IMR-90 (cell line): ENCODE results near the gene RELN. TPM values are rescaled to one million over a fixed set of nuclear protein-coding genes. Genes with fewer than 3 reads are reported as not detected.

Experiments
- ATAC-seq: fragments of 200-7000 bp; cut with Tn5 transposase; 2 replicates; pipeline ENCODE4 v1.9.1; 2020; ENCODE audit warnings: low read depth, mild to moderate bottlenecking, moderate library complexity
- BruUV-seq: library from RNA; stranded (reverse); fragments of 400-500 nt; replicated peaks from 2 replicates; lab custom pipeline; 2021; lab: Mats Ljungman, UMichigan
- CTCF ChIA-PET: fragments of 300-600 bp; formaldehyde crosslinking; extraction: SDS; loops from one replicate; lab custom pipeline; 2021; ENCODE audit warnings: antibody characterized with exemption; lab: Yijun Ruan, JAX
- POLR2A ChIA-PET: fragments of 300-600 bp; sonication (Branson Sonifier 250); formaldehyde crosslinking; loops from one replicate; lab custom pipeline; 2022; ENCODE audit warnings: antibody characterized with exemption; ENCODE audit not compliant: unreplicated experiment; lab: Charles Lee
- DNase-seq: peaks from one replicate; pipeline ENCODE4 v3.0.0; 2013
- H2AFZ ChIP-seq: replicated peaks from 2 replicates; pipeline ENCODE3; 2013; ENCODE audit warnings: low read length, mild to moderate bottlenecking; ENCODE audit not compliant: poor library complexity
- H2AK5ac ChIP-seq: 2 replicates; pipeline ENCODE4 v1.6.1; 2013; ENCODE audit warnings: low read depth, low read length, inconsistent platforms
- H2AK9ac ChIP-seq: replicated peaks from 2 replicates; pipeline ENCODE3; 2013; ENCODE audit warnings: mild to moderate bottlenecking, low read depth, low read length, moderate library complexity; ENCODE audit not compliant: poor library complexity
- H2BK120ac ChIP-seq: 2 replicates; pipeline ENCODE4 v1.6.1; 2013; ENCODE audit warnings: low read depth, low read length, inconsistent platforms
- H2BK15ac ChIP-seq: 3 replicates; pipeline ENCODE4 v1.6.1; 2013; ENCODE audit warnings: low read depth, low read length, inconsistent platforms
- H2BK20ac ChIP-seq: 2 replicates; pipeline ENCODE4 v1.6.1; 2013; ENCODE audit warnings: low read depth, mild to moderate bottlenecking, inconsistent platforms, low read length, moderate library complexity
- H2BK5ac ChIP-seq: 2 replicates; pipeline ENCODE4 v1.6.1; 2013; ENCODE audit warnings: mild to moderate bottlenecking, low read depth, low read length, inconsistent platforms; ENCODE audit not compliant: poor library complexity, severe bottlenecking
- H3K14ac ChIP-seq: replicated peaks from 2 replicates; pipeline ENCODE4 v1.6.1; 2013; ENCODE audit warnings: low read depth, low read length, inconsistent platforms
- H3K18ac ChIP-seq: 2 replicates; pipeline ENCODE4 v1.6.1; 2013; ENCODE audit warnings: low read depth, low read length, control low read depth
- H3K23ac ChIP-seq: 2 replicates; pipeline ENCODE4 v1.6.1; 2013; ENCODE audit warnings: low read depth, low read length, inconsistent platforms
- H3K27ac ChIP-seq: 2 replicates; pipeline ENCODE4 v1.5.1; 2013; ENCODE audit warnings: mild to moderate bottlenecking, control low read depth, low read length; ENCODE audit not compliant: insufficient read depth
- H3K27me3 ChIP-seq: 2 replicates; pipeline ENCODE4 v1.6.1; 2013; ENCODE audit warnings: low read length; ENCODE audit not compliant: control insufficient read depth, insufficient read depth
- H3K36me3 ChIP-seq: 2 replicates; pipeline ENCODE4 v1.6.1; 2013; ENCODE audit warnings: low read length, mixed read lengths; ENCODE audit not compliant: control insufficient read depth, insufficient read depth
- H3K4ac ChIP-seq: 2 replicates; pipeline ENCODE4 v1.6.1; 2013; ENCODE audit warnings: low read depth, low read length, inconsistent platforms
- H3K4me1 ChIP-seq: 2 replicates; pipeline ENCODE4 v1.6.1; 2013; ENCODE audit warnings: low read length, mixed read lengths; ENCODE audit not compliant: control insufficient read depth, insufficient read depth
- H3K4me2 ChIP-seq: 2 replicates; pipeline ENCODE4 v1.6.1; 2013; ENCODE audit warnings: low read depth, mild to moderate bottlenecking, control low read depth, low read length, moderate library complexity
- H3K4me3 ChIP-seq: 2 replicates; pipeline ENCODE4 v1.5.1; 2013; ENCODE audit warnings: low read depth, mild to moderate bottlenecking, control low read depth, low read length, moderate library complexity; ENCODE audit not compliant: insufficient read depth
- H3K56ac ChIP-seq: 2 replicates; pipeline ENCODE4 v1.6.1; 2013; ENCODE audit warnings: low read length, inconsistent platforms; ENCODE audit not compliant: insufficient read depth; ENCODE audit errors: extremely low read depth
- H3K79me1 ChIP-seq, 2 experiments: 2 replicates each; pipeline ENCODE4 v1.6.1; 2013; ENCODE audit warnings: low read length in 2 of 2, inconsistent platforms in 1 of 2, low read depth in 1 of 2
- H3K9ac ChIP-seq: 2 replicates; pipeline ENCODE4 v1.6.1; 2013; ENCODE audit warnings: low read depth, low read length, control low read depth
- H3K9me1 ChIP-seq: 2 replicates; pipeline ENCODE4 v1.6.1; 2013; ENCODE audit warnings: low read length, inconsistent platforms; ENCODE audit not compliant: insufficient read depth
- H3K9me3 ChIP-seq: 2 replicates; pipeline ENCODE4 v1.6.1; 2013; ENCODE audit warnings: low read length; ENCODE audit not compliant: control insufficient read depth, insufficient read depth
- H4K20me1 ChIP-seq: 2 replicates; pipeline ENCODE4 v1.6.1; 2013; ENCODE audit warnings: low read length, inconsistent platforms; ENCODE audit not compliant: insufficient read depth
- H4K5ac ChIP-seq: 2 replicates; pipeline ENCODE4 v1.6.1; 2013; ENCODE audit warnings: mild to moderate bottlenecking, low read depth, low read length, control low read depth
- H4K8ac ChIP-seq, 2 experiments: 2 replicates each; pipeline ENCODE4 v1.6.1; 2013; ENCODE audit warnings: low read depth in 2 of 2, low read length in 2 of 2, control low read depth in 1 of 2, inconsistent platforms in 1 of 2
- H4K91ac ChIP-seq: 2 replicates; pipeline ENCODE4 v1.6.1; 2013; ENCODE audit warnings: low read depth, low read length, inconsistent platforms; ENCODE audit not compliant: insufficient read depth
- BHLHE40 ChIP-seq: fragments of 150-350 bp; IDR thresholded peaks from 2 replicates; pipeline ENCODE4 v1.6.1; 2016; ENCODE audit warnings: mild to moderate bottlenecking, low read depth, low read length
- CEBPB ChIP-seq: IDR thresholded peaks from 2 replicates; pipeline ENCODE4 v1.6.1; 2012; ENCODE audit warnings: low read depth, low read length, improper control_type of control experiment
- CHD1 ChIP-seq: IDR thresholded peaks from 2 replicates; pipeline ENCODE4 v1.6.1; 2012; ENCODE audit warnings: low read depth, low read length, improper control_type of control experiment
- CTCF ChIP-seq: conservative IDR thresholded peaks from 2 replicates; pipeline ENCODE4 v1.5.1; 2012; ENCODE audit warnings: mild to moderate bottlenecking, low read depth, low read length, improper control_type of control experiment
- ELK1 ChIP-seq: fragments of 150-350 bp; IDR thresholded peaks from 2 replicates; pipeline ENCODE4 v1.6.1; 2016; ENCODE audit warnings: low read depth, mild to moderate bottlenecking, low read length, moderate library complexity, borderline replicate concordance
- FOS ChIP-seq: fragments of 150-350 bp; IDR thresholded peaks from 2 replicates; pipeline ENCODE4 v1.6.1; 2016; ENCODE audit warnings: low read depth, low read length
- MAFK ChIP-seq: IDR thresholded peaks from 2 replicates; pipeline ENCODE4 v1.6.1; 2012; ENCODE audit warnings: low read depth, low read length, improper control_type of control experiment
- MAZ ChIP-seq: IDR thresholded peaks from 2 replicates; pipeline ENCODE4 v1.6.1; 2012; ENCODE audit warnings: low read depth, mild to moderate bottlenecking, low read length, improper control_type of control experiment, moderate library complexity, borderline replicate concordance
- MXI1 ChIP-seq: IDR thresholded peaks from 2 replicates; pipeline ENCODE4 v1.6.1; 2012; ENCODE audit warnings: low read depth, mild to moderate bottlenecking, low read length, moderate library complexity, borderline replicate concordance
- NFE2L2 ChIP-seq: fragments of 150-350 bp; IDR thresholded peaks from 2 replicates; pipeline ENCODE4 v1.6.1; 2016; ENCODE audit warnings: low read depth, mild to moderate bottlenecking, low read length
- POLR2A ChIP-seq: IDR thresholded peaks from 2 replicates; pipeline ENCODE4 v1.6.1; 2012; ENCODE audit warnings: mild to moderate bottlenecking, low read depth, low read length
- RAD21 ChIP-seq: IDR thresholded peaks from 2 replicates; pipeline ENCODE4 v1.6.1; 2012; ENCODE audit warnings: low read length, improper control_type of control experiment
- RCOR1 ChIP-seq: IDR thresholded peaks from 2 replicates; pipeline ENCODE4 v1.6.1; 2012; ENCODE audit warnings: mild to moderate bottlenecking, low read length, improper control_type of control experiment; ENCODE audit not compliant: insufficient replicate concordance
- RFX5 ChIP-seq: IDR thresholded peaks from 2 replicates; pipeline ENCODE4 v1.8.0; 2012; ENCODE audit warnings: low read depth, mild to moderate bottlenecking, low read length, moderate library complexity
- SMC3 ChIP-seq: fragments of 150-350 bp; IDR thresholded peaks from 2 replicates; pipeline ENCODE4 v1.6.1; 2016; ENCODE audit warnings: low read depth, mild to moderate bottlenecking, antibody characterized with exemption, low read length, moderate library complexity
- USF2 ChIP-seq: fragments of 150-350 bp; IDR thresholded peaks from 2 replicates; pipeline ENCODE4 v1.6.1; 2017; ENCODE audit warnings: mild to moderate bottlenecking, antibody characterized with exemption, low read length, low read depth
- WGBS, 2 experiments: methylation state at CpG; one replicate each; pipeline versions ENCODE4 v1.1.5 to v1.1.7; 2013; ENCODE audit warnings: missing lambda C conversion rate in 2 of 2; ENCODE audit not compliant: insufficient read length in 1 of 2; ENCODE audit errors: extremely low coverage in 2 of 2; 5-methylcytosine and 5-hydroxymethylcytosine counted together
- dilution Hi-C: fragments of 300-500 bp; cut with HindIII; formaldehyde crosslinking; loops from one replicate; pipeline ENCODE4 v1.14.3; 2018; ENCODE audit warnings: low sequenced_read_pairs; ENCODE audit not compliant: unreplicated experiment
- in situ Hi-C: fragments of 300-500 bp; cut with MboI; formaldehyde crosslinking; loops from 3 replicates; pipeline ENCODE4 v1.14.3; 2019; ENCODE audit warnings: low sequenced_read_pairs, inconsistent platforms, mixed read lengths
- intact Hi-C: fragments of 100-400 bp; cut with micrococcal nuclease; formaldehyde crosslinking; loops from 2 replicates; pipeline ENCODE4 v1.10.0; 2022
- polyA plus RNA-seq, 3 experiments: library from polyadenylated mRNA; depleted of rRNA; stranded (reverse); fragments of >200 nt; gene quantifications; 2 replicates each; pipeline ENCODE4 v1.2.3, GENCODE V29; 2012; ENCODE audit warnings: low replicate concordance in 1 of 3
- total RNA-seq: library from RNA; depleted of rRNA; stranded (reverse); fragments of >200 nt; gene quantifications from 2 replicates; pipeline ENCODE4 v1.2.3, GENCODE V29; 2012

RELN gene
- total and polyA plus RNA-seq, 2 of the 4 experiments (the other 2 are of a cell fraction): 14.7 to 23.7 TPM

- intact Hi-C loops: no loop called here
- Histone ChIP-seq H3K4me2 (no peak overlapping the region), H2BK5ac (no peak overlapping the region), H2BK120ac (no peak overlapping the region), H4K5ac (no peak overlapping the region), H2AFZ (no peak overlapping the region), H4K8ac (no peak overlapping the region), H2AK5ac (no peak overlapping the region), H2AK9ac (no peak overlapping the region), H3K27ac (no peak overlapping the region), H3K9me3 (no peaks in the 10 kb centered on the region), H4K20me1 (no peaks in the 10 kb centered on the region), H3K14ac (no peak overlapping the region), H3K4me3 (no peak overlapping the region), H3K36me3 (no peaks in the 10 kb centered on the region), H3K27me3 (no peaks in the 10 kb centered on the region), H2BK15ac (no peak overlapping the region), H3K4me1 (peaks cover 6% of the 10 kb centered on the region), H3K18ac (no peak overlapping the region), H3K79me1 (no peaks in the 10 kb centered on the region), H4K91ac (no peak overlapping the region), H3K56ac (no peak overlapping the region), H2BK20ac (no peak overlapping the region), H3K9me1 (no peaks in the 10 kb centered on the region), H3K4ac (no peak overlapping the region), H3K23ac (no peak overlapping the region), H3K9ac (no peak overlapping the region)
- ChIA-PET CTCF (interaction anchor here (0.9 kb wide), 1 partner anchor 9 kb away, joined by 3 read pairs; no protein-coding TSS in a partner anchor), POLR2A (no interaction called here)
- BruUV-seq: no TSS peak
- WGBS, 2 experiments: no CpG with 5 or more reads among the region's 4 CpGs
- ATAC-seq: no peak
- in situ Hi-C loops: no loop called here
- no peak for DNase-seq
- dilution Hi-C loops: no loop called here
- TF ChIP-seq MXI1 (no peak), MAFK (no peak), BHLHE40 (no peak), MAZ (no peak), RCOR1 (no peak), RFX5 (no peak), ELK1 (no peak), CEBPB (no peak), FOS (no peak), USF2 (no peak), POLR2A (no peak), NFE2L2 (no peak), RAD21 (no peak), SMC3 (no peak), CTCF (no peak), CHD1 (no peak)
Measured at GRCh38 chr7:103691291-103691690, 298.2 kb downstream of the RELN start.
